Panc1 (cell line): ENCODE data around the gene ELP1.

ENCODE experiments used
- CTCF ChIP-seq: fragments of 450-650 bp; IDR thresholded peaks from 2 replicates; pipeline ENCODE4 v1.5.1; 2017; ENCODE audit warnings: mild to moderate bottlenecking
- POLR2AphosphoS5 ChIP-seq: IDR thresholded peaks from 2 replicates; pipeline ENCODE4 v1.6.1; 2012; ENCODE audit warnings: mild to moderate bottlenecking, low read depth, low read length, moderate library complexity
- REST ChIP-seq, 2 experiments: IDR thresholded peaks; 2 replicates each; pipeline ENCODE4 v1.6.1; 2011 to 2012; ENCODE audit warnings: low read depth in 2 of 2, control low read depth in 1 of 2, low read length in 1 of 2, mild to moderate bottlenecking in 1 of 2, moderate library complexity in 1 of 2; ENCODE audit not compliant: insufficient read depth in 1 of 2
- SIN3A ChIP-seq: IDR thresholded peaks from 2 replicates; pipeline ENCODE4 v1.6.1; 2012; ENCODE audit warnings: low read depth, mild to moderate bottlenecking, low read length, moderate library complexity, borderline replicate concordance; ENCODE audit not compliant: insufficient read depth

GRCh38 chr9:108838017-108838416, 95.9 kb downstream of the ELP1 start:
- TF ChIP-seq CTCF: no peak
- TF ChIP-seq REST (IDR thresholded peaks at IDR 0.05; ENCODE audit: insufficient read depth in 1 of 2, low read depth in 2 of 2, low read length in 1 of 2): no peak
- no peak for TF ChIP-seq SIN3A
- no peak for TF ChIP-seq POLR2AphosphoS5
